ENCODE results near the gene ACACA.
"Not testable (repeated sequence)": the region's sequence is repeated elsewhere in the genome, so short reads cannot be mapped to it uniquely, and the experiment has no call there.

The ACACA gene

GRCh38 chr17:37392024-37392590 lies 14.5 kb downstream of the ACACA start:
- no peak for DNase-seq

- no peak for DNase-seq
These were observed 15.5 kb downstream of the ACACA start for GRCh38 chr17:37391146-37391545.

GRCh38 chr17:37389160-37389559 lies 17.5 kb downstream of the ACACA start:
- DNase-seq, result no peak

- no peak for DNase-seq
These were observed 18.4 kb downstream of the ACACA start for GRCh38 chr17:37388266-37388665.

GRCh38 chr17:37386462-37386861 lies 20.2 kb downstream of the ACACA start:
- no peak for DNase-seq

GRCh38 chr17:37385474-37385990 lies 21.1 kb downstream of the ACACA start:
- no peak for DNase-seq

- DNase-seq, result no peak
These were observed 22.0 kb downstream of the ACACA start for GRCh38 chr17:37384560-37385149.

GRCh38 chr17:37382056-37382455 lies 24.6 kb downstream of the ACACA start:
- DNase-seq, result no peak

- DNase-seq, result no peak
These were observed 30.9 kb downstream of the ACACA start, which contains the start of gene C17orf78 for GRCh38 chr17:37375706-37376105. C17orf78 (plus strand) TSS chr17:37375985; CDS start chr17:37376093, 108 bp downstream.

GRCh38 chr17:37373530-37374159 lies 33.0 kb downstream of the ACACA start:
- peak; percentile 51 for DNase-seq

GRCh38 chr17:37368577-37368976 lies 38.1 kb downstream of the ACACA start:
- no peak for DNase-seq

GRCh38 chr17:37365589-37365988 lies 41.0 kb downstream of the ACACA start:
- DNase-seq, result no peak

- DNase-seq, result no peak
These were observed 45.1 kb downstream of the ACACA start for GRCh38 chr17:37361543-37361942.

- DNase-seq, result no peak
These were observed 46.0 kb downstream of the ACACA start for GRCh38 chr17:37360632-37361031.

- no peak for DNase-seq
These were observed 46.9 kb downstream of the ACACA start for GRCh38 chr17:37359682-37360188.

GRCh38 chr17:37358830-37359681 lies 47.6 kb downstream of the ACACA start:
- DNase-seq, result peak; percentile 88

GRCh38 chr17:37358098-37358829 lies 48.4 kb downstream of the ACACA start:
- DNase-seq, result peak; percentile 30

GRCh38 chr17:37356796-37357569 lies 49.7 kb downstream of the ACACA start:
- DNase-seq, result not testable (repeated sequence)

GRCh38 chr17:37346863-37347402 lies 59.7 kb downstream of the ACACA start:
- not testable (repeated sequence) for DNase-seq

GRCh38 chr17:37344519-37344918 lies 62.1 kb downstream of the ACACA start:
- DNase-seq, result no peak

- DNase-seq, result no peak
These were observed 64.0 kb downstream of the ACACA start for GRCh38 chr17:37342589-37342988.
